Erythroblast (primary cell): ENCODE measurements around the gene CDRT15L2.
"Not testable (repeated sequence)": the region's sequence is repeated elsewhere in the genome, so short reads cannot be mapped to it uniquely, and the experiment has no call there.

Experiments used
- GATA1 ChIP-seq: IDR thresholded peaks from 2 replicates; pipeline ENCODE4 v1.6.1; 2011; ENCODE audit warnings: low read depth, mild to moderate bottlenecking, control low read depth, low read length, moderate library complexity
- POLR2A ChIP-seq: IDR thresholded peaks from 2 replicates; pipeline ENCODE4 v1.6.1; 2011; ENCODE audit warnings: mild to moderate bottlenecking, low read length

- not testable (repeated sequence) for TF ChIP-seq POLR2A, GATA1
These were observed 12.1 kb upstream of the CDRT15L2 start for GRCh38 chr17:20567421-20567820.
